ENCODE measurements around the gene FEM1A. TPM values are rescaled to one million over a fixed set of nuclear protein-coding genes. Genes with fewer than 3 reads are reported as not detected.
A peak's percentile ranks its signal among the peaks of the same experiment; 100 is the strongest.

The FEM1A gene
- total RNA-seq, 1 donor from 2014 or later = 11.1 TPM

- DNase-seq (ENCODE audit: low spot score) = no peak
- Mint-ChIP-seq H3K4me3 (ENCODE audit: unreplicated experiment) (no peak overlapping the region), H3K9me3 (ENCODE audit: low read depth) (peaks cover under 1% of the 10 kb centered on the region), H3K27ac (ENCODE audit: unreplicated experiment) (no peak overlapping the region), H3K4me1 (ENCODE audit: low read depth) (peaks cover 10% of the 10 kb centered on the region), H3K36me3 (ENCODE audit: low read depth) (no peaks in the 10 kb centered on the region), H3K27me3 (ENCODE audit: low read depth) (peaks cover 21% of the 10 kb centered on the region)
- TF ChIP-seq CTCF (IDR thresholded peaks at IDR 0.05) = no peak
Observed at GRCh38 chr19:4764393-4764660, 27.2 kb upstream of the FEM1A start.

- peak; percentile 92 for DNase-seq (ENCODE audit: low spot score)
- Mint-ChIP-seq H3K36me3 (ENCODE audit: low read depth) (peaks cover 1% of the 10 kb centered on the region), H3K9me3 (ENCODE audit: low read depth) (peaks cover 3% of the 10 kb centered on the region), H3K27me3 (ENCODE audit: low read depth) (peaks cover 18% of the 10 kb centered on the region), H3K4me1 (ENCODE audit: low read depth) (peaks cover 5% of the 10 kb centered on the region), H3K27ac (ENCODE audit: unreplicated experiment) (no peak overlapping the region), H3K4me3 (ENCODE audit: unreplicated experiment) (no peak overlapping the region)
- no peak for TF ChIP-seq CTCF (IDR thresholded peaks at IDR 0.05)
Observed at GRCh38 chr19:4768934-4769777, 22.4 kb upstream of the FEM1A start.

GRCh38 chr19:4772566-4772965 is 19.0 kb upstream of the FEM1A start:
- H3K4me3 Mint-ChIP-seq (ENCODE audit: unreplicated experiment) = no peak overlapping the region
- no peak for TF ChIP-seq CTCF (IDR thresholded peaks at IDR 0.05)
- H3K27me3 Mint-ChIP-seq (ENCODE audit: low read depth) = peaks cover 20% of the 10 kb centered on the region
- H3K4me1 Mint-ChIP-seq (ENCODE audit: low read depth) = peaks cover 5% of the 10 kb centered on the region
- H3K36me3 Mint-ChIP-seq (ENCODE audit: low read depth) = peaks cover 1% of the 10 kb centered on the region
- no peak for DNase-seq (ENCODE audit: low spot score)
- peaks cover 3% of the 10 kb centered on the region for H3K9me3 Mint-ChIP-seq (ENCODE audit: low read depth)
- no peak overlapping the region for H3K27ac Mint-ChIP-seq (ENCODE audit: unreplicated experiment)

GRCh38 chr19:4773047-4773640 is 18.4 kb upstream of the FEM1A start:
- TF ChIP-seq CTCF (IDR thresholded peaks at IDR 0.05) = no peak
- Mint-ChIP-seq H3K36me3 (ENCODE audit: low read depth) (peaks cover 1% of the 10 kb centered on the region), H3K9me3 (ENCODE audit: low read depth) (peaks cover 3% of the 10 kb centered on the region), H3K4me3 (ENCODE audit: unreplicated experiment) (no peak overlapping the region), H3K4me1 (ENCODE audit: low read depth) (peaks cover 5% of the 10 kb centered on the region), H3K27me3 (ENCODE audit: low read depth) (peaks cover 22% of the 10 kb centered on the region), H3K27ac (ENCODE audit: unreplicated experiment) (no peak overlapping the region)
- DNase-seq (ENCODE audit: low spot score) = no peak

GRCh38 chr19:4774136-4774535 is 17.4 kb upstream of the FEM1A start:
- H3K36me3 Mint-ChIP-seq (ENCODE audit: low read depth) = peaks cover 1% of the 10 kb centered on the region
- no peak for DNase-seq (ENCODE audit: low spot score)
- no peak overlapping the region for H3K4me3 Mint-ChIP-seq (ENCODE audit: unreplicated experiment)
- TF ChIP-seq CTCF (IDR thresholded peaks at IDR 0.05) = no peak
- peaks cover 5% of the 10 kb centered on the region for H3K4me1 Mint-ChIP-seq (ENCODE audit: low read depth)
- H3K27ac Mint-ChIP-seq (ENCODE audit: unreplicated experiment) = no peak overlapping the region
- H3K9me3 Mint-ChIP-seq (ENCODE audit: low read depth) = peaks cover 3% of the 10 kb centered on the region
- H3K27me3 Mint-ChIP-seq (ENCODE audit: low read depth) = peaks cover 27% of the 10 kb centered on the region

Measured in chondrocyte (in vitro differentiated cells).